GM19035 (cell line): ENCODE measurements around the gene ITSN2.

ENCODE experiments used
- ATAC-seq: cut with Tn5 transposase; IDR thresholded peaks from one replicate; pipeline ENCODE4 v1.9.1; 2021; ENCODE audit not compliant: unreplicated experiment

ITSN2 gene

DNA sequence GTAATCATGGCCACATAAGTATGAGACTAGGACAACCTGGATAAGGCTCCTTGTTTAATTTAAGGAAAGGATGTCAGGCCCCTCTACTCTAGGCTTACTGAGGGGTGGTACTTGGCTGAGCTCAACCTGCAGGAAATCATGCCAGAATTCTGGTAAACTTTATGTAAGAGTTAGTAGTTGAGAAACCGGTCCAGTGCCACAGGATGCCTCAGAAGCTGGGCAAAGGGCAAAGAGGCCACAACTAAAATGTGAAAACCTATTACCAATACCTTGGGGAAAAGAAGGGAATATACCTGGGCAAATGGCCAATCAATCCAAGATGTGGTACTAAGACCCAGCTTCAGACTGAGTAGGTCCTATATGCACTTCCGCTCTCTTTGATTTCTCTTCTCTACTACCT, 86.7 kb downstream of the ITSN2 start:
- ATAC-seq = no peak

DNA sequence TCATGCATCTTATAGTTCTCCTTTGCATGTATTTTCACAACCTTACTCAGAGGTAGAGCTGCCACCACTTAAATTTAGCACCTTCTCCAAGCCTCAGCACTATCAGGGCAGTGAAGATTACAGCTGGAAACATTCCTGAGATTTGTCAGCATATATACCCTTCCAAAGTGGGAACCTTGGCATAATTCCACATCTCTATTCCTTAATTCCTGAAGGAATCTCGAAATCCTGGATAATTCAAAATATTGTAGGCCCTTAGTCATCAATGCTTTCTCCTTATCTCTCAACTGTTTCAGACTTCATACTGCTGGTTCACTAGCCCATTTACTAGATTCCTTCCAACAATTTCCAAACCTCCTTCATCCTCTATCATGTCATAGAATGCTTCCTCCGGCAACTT, 87.4 kb downstream of the ITSN2 start:
- ATAC-seq = no peak

DNA sequence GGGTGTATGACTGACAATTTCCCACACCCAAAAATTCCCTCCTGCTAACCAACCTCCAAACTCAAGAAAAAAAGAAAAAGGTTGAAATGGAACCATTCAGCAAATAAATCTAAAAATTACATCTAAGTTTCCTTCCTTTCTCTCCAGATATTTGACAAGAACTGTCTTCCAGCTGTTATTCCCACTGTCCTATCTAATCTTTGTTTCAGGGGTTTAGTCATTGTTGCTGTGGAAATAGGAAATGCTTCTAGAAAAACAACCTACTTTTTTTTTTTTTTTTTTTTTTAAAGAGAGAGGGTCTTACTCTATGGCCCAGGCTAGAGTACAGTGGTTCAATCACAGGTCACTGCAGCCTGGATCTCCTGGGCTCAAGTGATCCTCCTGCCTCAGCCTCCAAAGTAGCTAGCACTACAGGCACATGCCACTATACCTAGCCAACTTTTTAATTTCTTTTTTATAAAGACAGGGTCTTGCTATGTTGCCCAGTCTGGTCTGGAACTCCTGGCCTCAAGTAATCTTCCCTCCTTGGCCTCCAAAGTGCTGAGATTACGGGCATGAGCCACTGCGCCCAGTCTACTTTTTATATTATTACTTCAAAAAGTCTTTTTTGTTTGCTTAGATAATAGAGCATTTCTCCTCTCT, 88.1 kb downstream of the ITSN2 start:
- ATAC-seq = no peak

DNA sequence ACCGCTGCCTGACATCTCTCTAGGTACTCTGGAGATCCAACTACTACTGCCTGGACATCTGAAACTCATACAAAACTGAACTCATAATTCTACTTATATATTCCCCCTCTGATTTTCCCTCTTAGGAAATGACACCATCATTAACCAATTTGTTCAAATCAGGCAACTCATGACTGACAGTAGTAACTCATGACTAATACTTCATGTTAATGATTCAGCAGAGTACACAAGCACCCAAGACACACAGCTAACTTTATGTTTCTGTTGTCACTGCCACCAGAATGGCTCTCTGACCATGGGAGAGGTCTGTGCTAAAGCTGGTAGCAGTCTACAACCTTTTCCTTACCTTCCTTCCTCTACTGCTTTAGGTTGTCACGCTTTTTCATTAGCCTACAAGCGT, 91.1 kb downstream of the ITSN2 start:
- ATAC-seq = no peak

DNA sequence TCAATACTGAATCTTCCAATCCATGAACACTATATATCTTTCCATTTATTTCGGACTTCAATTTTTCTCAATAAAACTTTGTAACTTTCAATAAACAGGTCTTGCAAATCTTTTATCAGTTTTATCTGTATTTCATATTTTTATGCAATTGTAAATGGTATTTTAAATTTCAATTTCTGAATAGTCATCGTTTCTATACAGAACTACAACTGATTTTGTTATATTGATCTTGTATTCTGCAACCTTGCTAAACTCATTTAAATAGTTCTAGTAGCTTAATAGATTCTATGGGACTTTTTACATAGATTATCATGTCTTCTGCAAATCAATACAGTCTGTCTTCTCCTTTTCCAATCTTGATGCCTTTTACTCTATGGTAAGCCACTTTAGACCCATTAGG, 95.1 kb downstream of the ITSN2 start:
- no peak for ATAC-seq

DNA sequence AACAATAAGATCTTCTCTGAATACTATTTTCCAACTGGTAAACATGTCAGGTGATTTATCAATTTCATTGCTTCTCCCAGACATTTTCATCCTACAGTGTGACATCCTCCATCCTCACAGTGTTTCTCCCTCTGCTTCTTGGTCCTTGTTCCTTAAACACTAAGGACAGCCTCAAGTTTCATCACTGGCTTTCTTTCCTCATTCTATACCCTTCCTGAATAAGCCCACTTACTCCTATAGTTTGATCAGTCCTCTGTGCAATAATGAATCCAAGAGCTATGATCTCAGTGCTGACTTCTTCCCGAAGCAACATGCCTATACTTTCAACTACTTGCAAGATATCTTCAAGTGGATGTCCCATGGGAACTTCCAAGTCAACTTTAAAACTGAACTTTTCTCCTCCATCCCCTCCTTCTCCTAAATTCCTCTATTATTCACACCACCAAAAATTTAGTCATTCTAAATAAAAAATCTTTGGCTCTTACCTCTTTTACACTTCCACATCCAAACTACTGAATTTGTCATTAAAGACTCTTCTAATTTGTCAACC, 97.8 kb downstream of the ITSN2 start:
- ATAC-seq = no peak

DNA sequence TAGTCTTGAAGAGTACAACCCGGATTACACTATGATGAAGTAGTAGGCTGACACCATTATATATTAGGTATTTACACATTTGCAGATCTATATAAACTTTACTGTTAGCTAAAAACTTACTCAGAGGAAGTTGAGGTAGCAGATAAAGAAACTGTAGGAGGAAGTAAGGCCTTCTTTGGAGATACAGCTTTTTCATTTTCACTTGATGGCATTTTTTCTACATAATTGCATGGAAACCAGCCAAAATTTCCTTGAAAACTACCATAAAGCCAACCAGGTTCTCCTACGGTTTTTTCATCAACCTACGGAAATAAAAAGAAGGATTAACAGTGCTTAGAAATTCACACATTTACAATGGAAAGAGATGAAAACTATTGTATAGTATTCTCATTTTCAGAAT, 98.9 kb downstream of the ITSN2 start:
- no peak for ATAC-seq

DNA sequence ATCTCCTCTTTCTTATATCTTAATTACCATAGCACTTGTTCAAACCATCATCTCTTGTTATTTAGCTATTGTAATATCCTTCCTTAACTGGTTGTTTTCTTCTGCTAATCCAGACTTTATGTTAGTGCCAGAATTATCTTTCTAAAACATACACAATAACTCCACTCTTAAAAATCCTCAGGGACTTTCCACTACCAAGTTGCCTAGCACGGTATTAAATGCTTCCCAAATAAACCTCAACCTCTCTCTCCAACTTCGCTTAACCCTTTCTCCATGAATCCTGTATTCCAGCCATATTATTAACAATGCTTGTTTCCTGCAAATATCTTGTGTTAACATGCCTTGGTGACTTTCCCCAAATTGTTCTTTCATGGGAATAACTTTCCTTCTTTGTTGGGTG, 101.0 kb downstream of the ITSN2 start:
- ATAC-seq = no peak

DNA sequence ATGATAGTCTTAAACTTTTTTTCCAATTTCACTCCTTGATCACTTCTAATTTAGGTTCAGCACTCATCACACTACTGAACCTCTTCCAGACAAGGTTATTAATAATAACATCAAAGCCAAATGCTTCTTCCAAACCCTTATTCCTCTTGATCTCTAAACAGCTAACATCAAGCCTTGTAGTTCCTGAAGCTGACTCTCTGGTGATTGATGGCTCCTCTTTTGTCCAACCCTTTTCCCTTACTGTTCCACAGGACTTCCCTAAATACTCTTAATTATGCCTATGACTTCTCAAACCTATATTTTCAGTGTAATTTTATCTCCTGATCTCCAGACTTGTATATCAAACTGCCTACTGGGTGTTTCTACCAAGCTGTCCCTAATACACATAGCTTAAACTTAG, 101.6 kb downstream of the ITSN2 start:
- ATAC-seq = no peak

DNA sequence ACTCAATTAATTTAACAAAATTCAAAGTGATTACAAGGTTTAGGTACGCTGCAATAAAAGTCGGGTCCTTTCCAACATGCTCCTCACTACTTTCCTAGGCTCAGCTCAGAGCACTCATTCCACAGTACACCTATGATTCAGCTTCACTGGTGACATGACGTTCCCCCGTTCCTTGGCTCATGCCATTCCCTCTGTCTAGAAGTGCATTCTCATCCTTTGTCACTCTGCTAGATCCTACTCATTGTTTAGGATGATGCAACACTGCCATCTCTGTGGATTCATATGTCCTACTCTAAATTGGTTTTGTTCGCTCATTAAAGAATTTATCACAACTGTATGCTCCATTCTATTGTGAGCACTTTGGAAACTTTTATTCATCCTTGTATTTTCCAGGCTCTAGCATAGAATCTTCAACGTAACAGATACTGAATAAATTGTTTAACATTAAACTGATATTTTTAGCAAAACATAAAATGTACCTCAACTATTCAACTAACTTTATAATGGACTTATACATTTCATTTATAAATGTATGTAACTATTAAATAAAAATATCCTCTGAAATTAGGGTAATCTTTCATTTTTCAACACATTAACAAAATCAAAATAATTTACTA, 106.9 kb downstream of the ITSN2 start:
- no peak for ATAC-seq

DNA sequence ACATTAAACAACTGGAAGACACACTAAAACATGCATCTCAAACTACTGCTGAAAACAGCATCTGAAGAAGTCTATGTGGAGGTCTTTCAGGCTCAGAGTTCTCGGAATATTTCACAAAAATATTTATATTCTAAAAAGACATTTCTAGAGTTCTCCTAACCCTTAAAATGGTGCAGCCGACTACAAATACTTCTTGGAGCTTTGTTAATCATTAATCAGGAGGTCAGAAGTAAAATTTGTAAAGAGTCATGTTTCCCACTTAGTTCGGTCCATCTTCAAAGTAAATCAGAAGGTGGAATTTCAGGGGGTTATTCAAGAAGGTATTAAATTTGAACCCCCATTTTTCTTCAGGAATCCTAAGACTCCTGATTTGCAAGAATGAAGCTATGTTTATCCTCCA, 112.7 kb downstream of the ITSN2 start:
- no peak for ATAC-seq

DNA sequence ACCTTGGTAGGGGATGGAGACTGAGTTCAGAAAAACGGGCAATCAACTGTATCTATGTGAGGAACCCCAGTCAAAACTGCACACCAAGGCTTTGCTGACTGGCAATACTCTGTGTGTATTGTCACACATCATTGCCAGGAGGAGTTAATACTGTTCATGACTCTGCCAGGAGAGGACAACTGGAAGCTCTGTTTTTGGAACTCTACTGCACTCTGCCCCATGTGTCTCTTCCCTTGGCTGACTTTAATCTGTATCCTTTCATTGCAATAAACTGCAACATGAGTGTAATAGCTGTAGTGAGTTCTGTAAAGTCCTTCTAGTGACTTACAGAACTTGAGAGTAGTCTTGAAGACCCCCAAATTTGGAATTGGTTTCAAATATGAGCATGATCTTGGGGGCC, 113.2 kb downstream of the ITSN2 start:
- ATAC-seq = no peak

DNA sequence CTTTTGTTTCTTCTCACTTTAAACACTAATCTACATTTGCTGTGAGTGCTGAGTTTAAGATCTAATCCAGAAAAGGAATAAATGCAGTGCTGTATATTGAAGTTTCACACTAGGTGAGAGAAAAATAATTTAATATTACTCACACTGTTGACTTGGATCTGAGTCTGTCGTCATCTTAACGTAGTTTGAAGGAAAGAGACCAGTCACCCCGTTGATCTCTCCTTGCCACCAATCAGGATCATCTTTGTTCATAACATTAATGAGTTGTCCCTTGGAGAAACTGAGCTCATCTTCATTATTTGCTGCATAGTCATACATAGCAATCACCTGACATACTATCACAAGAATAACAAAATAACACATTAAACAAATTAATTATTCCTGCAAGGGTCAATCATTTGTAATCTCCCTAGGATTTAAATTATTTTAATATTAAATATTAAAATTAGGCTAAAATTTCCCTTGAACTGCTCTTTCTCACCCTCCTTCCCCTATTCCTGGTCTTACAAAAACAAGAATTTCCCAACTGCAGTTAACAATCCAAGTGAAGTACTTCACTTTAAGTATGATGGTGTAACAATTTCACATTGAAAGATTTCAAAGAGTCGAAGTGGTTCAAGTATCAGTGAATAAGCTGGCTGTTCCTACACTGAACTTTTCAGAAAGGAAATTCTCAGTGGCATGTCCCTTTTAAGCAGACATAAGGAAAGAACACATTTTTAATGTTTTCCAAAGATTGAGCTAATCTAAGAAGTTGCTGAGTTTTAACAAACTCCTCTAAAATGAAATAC, 114.2 kb downstream of the ITSN2 start:
- ATAC-seq = no peak

DNA sequence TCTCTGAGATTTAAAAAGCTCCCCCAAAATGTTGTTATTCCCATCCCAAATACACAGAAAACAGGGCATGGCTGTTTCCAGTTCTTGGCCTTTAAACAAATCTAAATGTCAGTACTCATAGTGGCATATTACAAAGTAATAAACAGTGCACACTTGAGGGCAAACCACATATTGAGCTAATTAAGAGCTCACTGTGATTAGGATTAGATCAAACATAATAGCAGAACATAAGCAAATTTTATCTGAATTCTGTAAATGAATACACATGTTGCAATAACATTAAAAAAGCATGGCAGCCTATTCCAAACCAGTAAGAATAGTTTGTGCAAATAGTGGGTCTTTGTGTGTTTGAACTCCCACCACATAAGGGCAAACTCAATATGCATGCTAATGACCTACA, 118.8 kb downstream of the ITSN2 start:
- ATAC-seq = no peak

DNA sequence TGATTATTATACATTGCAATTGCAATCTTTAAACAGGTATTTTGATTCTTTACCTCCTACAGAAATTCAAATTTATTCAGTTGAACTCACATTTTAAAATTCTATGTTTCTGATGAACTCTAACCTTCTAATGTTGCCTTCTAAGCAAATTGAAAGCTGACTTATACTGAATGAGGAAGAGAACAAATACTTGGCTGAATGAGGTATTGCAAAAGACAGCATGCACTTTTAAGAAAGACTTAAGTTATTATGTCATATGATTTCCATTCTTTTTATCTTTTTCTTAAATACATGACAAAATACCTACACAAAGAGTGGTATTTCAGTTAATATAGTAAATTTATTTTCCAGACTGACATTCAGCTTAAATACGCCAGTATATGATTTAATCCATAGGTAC, 120.8 kb downstream of the ITSN2 start:
- ATAC-seq = no peak

DNA sequence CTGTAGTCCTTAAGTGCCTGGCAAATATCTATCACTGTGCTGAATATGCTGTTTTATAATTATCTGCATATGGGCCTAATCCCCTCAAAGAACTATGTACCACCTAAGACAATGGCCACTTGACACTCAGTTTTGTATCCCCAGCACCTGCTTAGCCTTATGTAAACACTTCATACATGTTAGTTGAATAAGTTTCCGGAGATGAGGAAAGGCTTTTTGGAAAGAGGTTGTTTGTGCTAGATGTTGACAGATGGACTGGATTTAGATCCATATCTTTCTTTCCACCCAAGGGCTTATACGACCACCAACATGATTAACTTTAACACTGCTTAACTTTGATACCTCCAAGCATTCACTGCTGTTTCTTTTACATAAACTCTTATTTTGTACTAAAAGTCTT, 122.2 kb downstream of the ITSN2 start:
- no peak for ATAC-seq

DNA sequence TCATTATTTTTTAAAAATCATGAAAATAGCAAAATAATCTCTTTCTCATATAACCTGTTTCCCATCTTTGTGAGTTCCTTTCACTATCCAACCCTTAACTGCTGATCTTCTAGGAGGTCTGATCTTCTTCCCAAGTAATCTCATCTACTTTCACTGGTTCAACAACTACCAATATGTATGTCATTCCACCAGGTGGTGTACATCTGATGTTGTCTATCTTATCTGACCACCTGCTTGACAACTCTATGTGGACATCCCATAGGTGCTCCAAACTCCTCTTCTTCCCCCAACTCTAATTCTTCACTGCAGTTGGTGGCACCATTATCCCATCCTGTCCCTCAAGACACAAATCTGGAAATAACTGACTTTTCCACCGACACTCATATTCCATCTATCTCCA, 123.0 kb downstream of the ITSN2 start:
- ATAC-seq = no peak

DNA sequence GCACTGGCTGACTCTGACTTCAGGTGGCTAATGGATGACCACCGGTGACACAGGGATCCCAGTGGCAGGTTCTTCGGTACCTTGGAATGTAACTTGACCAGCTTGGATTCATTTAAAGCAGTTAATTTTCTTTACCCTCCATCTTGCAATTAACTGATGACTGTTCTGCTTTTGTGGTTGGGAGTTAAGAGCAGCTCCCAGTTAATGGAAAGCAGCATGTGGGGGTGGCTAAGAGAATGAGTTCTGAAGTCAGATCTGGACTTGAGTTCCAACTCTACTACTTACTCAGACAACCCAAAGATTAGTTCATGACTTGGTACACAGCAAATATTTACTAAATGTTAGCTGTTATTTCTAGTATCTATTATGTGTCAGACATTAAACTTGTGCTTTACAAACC, 127.0 kb downstream of the ITSN2 start:
- ATAC-seq = no peak

DNA sequence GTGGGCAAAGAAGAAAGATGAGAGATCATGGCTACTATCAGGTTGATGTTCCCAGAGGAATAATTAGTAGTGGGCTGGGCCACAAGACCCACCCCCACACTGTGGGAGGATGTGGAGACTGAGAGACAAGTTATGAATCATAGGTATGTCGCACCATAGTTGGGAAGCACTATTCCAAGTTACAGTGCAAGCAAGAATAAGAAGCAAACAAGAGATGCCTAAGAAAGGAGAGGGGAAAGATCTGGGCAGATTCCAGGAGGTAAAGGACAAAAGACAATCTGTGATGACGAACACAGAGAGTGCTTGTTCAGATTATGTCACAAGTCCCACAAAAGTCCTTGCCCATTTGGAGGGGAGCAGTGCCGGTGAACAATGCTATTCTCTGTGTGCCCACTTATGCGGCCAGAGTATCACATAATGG, 128.9 kb downstream of the ITSN2 start:
- ATAC-seq = no peak

DNA sequence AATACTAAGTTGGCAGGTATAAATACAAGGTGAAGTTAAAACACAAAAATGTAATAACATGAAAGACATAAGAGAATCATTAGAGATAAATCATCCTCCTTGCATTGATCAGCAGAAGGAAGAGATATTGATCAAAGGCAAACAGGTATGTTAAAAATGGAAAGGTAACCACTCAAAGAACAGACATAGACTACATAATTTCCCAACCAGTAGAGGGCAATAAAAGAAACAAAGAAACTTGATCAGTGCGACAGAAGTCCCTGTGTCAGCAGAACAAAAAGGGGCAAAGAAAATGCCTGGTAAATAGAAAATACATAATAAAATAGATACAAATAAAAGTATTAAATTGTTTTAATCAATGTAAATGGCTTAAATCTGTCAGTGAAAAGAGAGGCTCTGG, 131.9 kb downstream of the ITSN2 start:
- no peak for ATAC-seq

DNA sequence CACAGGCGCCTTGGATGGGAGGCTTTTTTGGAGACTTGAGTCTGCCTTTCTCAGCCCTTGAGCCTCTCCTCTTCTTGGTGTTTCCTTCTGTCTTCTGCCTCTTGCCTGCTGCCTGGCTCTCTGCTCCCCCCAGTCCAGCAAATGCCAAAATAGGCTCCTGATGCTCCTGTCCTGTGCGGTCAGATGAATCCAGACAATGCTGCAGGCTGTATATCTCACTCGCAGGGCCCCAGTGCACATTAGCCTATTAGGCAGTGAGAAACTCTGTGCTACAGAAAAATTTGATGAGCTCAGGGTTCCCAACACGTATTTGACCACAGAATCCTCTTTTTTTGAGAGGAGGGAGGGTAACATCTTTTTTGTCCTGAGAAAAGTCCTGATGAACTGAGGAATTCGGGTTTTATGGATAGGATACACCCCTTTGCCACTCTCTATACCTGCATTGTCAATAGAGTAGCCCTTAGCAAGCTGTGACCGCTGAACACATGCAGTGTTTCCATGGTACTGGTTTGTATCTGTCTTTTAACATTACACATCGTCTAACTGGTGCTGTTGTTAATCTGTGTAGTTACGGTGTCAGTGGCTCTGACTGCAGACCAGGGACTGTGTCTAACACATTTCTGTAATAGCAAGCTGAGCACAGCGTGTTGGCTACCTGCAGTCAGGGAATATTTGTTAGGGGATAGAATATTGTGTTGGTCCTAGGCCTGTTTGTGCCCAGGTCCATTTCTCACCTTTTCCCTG, 134.7 kb downstream of the ITSN2 start:
- no peak for ATAC-seq
